Measurements from ENCODE around the gene LGALS12.
"Not testable (repeated sequence)": the region's sequence is repeated elsewhere in the genome, so short reads cannot be mapped to it uniquely, and the experiment has no call there.

The LGALS12 gene

GRCh38 chr11:63523151-63523550 lies 17.3 kb downstream of the LGALS12 start:
- no peak for TF ChIP-seq CTCF (IDR thresholded peaks at IDR 0.05)
- no peak overlapping the region for H3K4me3 ChIP-seq
- H3K27ac ChIP-seq: no peak overlapping the region
- DNase-seq (ENCODE audit: low spot score): no peak

GRCh38 chr11:63527667-63528066 lies 21.8 kb downstream of the LGALS12 start:
- H3K4me3 ChIP-seq: no peak overlapping the region
- no peak overlapping the region for H3K27ac ChIP-seq
- no peak for TF ChIP-seq CTCF (IDR thresholded peaks at IDR 0.05)
- no peak for DNase-seq (ENCODE audit: low spot score)

- H3K27ac ChIP-seq; H3K4me3 ChIP-seq; DNase-seq (ENCODE audit: low spot score): not testable (repeated sequence)
These were observed 22.3 kb downstream of the LGALS12 start for GRCh38 chr11:63528156-63528555.

- DNase-seq (ENCODE audit: low spot score); H3K4me3 ChIP-seq; H3K27ac ChIP-seq: not testable (repeated sequence)
These were observed 22.9 kb downstream of the LGALS12 start for GRCh38 chr11:63528729-63529278.

- H3K4me3 ChIP-seq; H3K27ac ChIP-seq; DNase-seq (ENCODE audit: low spot score): not testable (repeated sequence)
These were observed 23.5 kb downstream of the LGALS12 start for GRCh38 chr11:63529373-63529772.

GRCh38 chr11:63530021-63530420 lies 24.1 kb downstream of the LGALS12 start:
- DNase-seq (ENCODE audit: low spot score): no peak
- no peak overlapping the region for H3K27ac ChIP-seq
- no peak for TF ChIP-seq CTCF (IDR thresholded peaks at IDR 0.05)

GRCh38 chr11:63531074-63531792 lies 25.3 kb downstream of the LGALS12 start:
- H3K4me3 ChIP-seq; H3K27ac ChIP-seq; DNase-seq (ENCODE audit: low spot score): not testable (repeated sequence)

More at GRCh38 chr11:63530021-63530420, 24.1 kb downstream of the LGALS12 start:
- H3K4me3 ChIP-seq: no peak overlapping the region

GRCh38 chr11:63532117-63532516 lies 26.2 kb downstream of the LGALS12 start:
- H3K27ac ChIP-seq: no peak overlapping the region
- H3K4me3 ChIP-seq: no peak overlapping the region
- no peak for DNase-seq (ENCODE audit: low spot score)
- no peak for TF ChIP-seq CTCF (IDR thresholded peaks at IDR 0.05)

- no peak overlapping the region for H3K4me3 ChIP-seq
- no peak overlapping the region for H3K27ac ChIP-seq
- no peak for DNase-seq (ENCODE audit: low spot score)
- no peak for TF ChIP-seq CTCF (IDR thresholded peaks at IDR 0.05)
These were observed 27.1 kb downstream of the LGALS12 start for GRCh38 chr11:63532799-63533475.
